Amygdala (tissue), 56 donors: ENCODE data around the gene PALLD.

Experiments
- DNase-seq, 56 donors: peaks; one replicate each; lab custom pipeline; 2025; lab: John Stamatoyannopoulos, UW

The PALLD gene

DNA sequence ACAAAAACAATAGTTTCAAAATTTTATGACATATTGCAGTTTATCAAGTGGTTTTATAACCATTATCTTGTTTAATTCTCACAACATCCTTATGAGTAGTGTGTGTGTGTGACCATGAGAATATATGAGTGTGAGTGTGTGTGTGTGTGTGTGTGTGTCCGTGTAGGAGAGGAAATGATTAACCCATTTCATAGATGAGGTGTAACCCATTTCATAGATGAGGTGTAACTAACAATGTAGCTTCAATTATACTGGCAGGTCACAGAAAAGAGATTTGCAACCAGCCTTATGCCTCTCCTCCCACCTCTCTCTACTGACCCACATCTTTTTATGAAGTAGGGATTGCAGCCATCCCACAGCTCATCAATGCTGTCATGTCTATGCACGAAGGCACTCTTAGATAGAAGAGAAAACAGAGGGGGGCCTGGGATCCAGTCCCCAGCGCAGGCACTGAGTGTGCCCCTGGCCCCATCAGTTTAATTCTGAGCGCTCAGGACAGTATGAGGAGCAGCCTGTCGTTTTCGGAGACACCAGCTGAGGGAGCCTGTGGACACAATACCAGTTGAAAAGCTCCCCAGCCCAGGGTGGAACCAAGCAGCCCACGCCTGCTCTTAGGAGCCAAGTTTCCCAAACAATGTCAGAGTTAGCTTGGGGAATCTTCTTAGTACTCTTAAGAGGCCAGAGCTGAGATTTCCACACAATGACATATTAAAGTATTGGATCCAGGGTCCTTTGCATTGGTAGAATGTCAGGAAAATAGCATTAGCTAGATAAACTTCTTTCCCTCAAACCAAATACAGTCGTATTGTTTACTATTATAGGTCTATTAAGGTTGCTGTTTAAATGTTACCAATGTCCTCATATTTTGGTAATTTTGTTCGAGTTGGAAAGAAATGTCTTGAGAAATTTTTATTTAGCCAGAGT lies 88.6 kb downstream of the PALLD start:
- peak in 27 of 56 donors; percentile 2 to 68 (median 14) for DNase-seq

DNA sequence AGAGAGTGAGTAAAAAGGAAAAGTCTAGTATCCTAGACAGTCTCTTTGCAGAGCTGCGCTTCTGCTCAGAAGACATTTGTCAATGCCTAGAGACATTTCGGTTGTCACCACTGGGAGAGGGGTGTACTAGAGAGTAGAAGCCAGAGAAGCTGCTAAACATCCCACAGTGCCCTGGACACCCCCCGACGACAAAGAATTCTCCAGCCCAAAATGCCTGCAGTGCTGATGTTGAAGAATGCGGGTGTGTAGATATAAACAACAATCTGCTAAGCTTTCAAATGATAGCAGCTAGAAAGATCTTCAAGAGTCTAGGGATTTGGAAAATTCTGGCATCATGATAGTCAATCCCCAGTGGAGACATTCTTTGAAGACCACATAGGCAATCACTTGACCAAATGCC lies 90.1 kb downstream of the PALLD start:
- no peak for DNase-seq

DNA sequence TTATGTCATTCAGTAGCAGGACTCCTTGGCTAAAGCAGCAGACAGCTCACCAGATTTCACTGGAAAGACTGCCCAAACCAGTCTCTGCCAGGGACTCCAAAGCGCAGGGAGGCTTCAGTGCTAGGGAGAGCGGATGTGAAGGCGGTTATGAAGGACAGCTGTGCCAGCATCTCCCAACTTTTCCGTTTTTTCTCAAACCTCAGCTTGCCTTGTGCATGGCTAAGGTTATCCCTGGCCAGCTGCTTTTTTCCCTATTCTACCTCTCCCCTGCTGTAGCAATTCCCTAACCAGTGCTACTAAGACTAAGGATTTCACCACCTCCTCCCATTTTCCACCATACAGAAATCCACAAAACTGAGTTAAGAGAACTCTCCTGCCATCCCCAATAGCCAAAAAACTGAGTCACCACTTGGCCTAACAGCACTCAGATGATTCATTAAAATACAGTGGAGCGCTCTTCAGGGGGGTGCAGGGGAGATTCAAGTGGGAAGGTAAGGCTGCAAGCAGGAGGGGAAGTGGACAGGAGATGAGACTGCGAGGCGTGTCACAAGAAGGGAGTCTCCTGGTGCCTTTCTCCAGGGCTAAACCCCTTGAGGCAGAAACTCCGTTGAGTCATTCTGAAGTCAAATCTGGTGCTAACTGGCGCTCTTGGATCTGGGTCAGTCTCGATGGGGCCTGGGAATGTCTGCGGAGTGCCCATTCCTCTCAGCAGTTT lies 90.7 kb downstream of the PALLD start:
- DNase-seq = peak in 1 of 56 donors; percentile 9

DNA sequence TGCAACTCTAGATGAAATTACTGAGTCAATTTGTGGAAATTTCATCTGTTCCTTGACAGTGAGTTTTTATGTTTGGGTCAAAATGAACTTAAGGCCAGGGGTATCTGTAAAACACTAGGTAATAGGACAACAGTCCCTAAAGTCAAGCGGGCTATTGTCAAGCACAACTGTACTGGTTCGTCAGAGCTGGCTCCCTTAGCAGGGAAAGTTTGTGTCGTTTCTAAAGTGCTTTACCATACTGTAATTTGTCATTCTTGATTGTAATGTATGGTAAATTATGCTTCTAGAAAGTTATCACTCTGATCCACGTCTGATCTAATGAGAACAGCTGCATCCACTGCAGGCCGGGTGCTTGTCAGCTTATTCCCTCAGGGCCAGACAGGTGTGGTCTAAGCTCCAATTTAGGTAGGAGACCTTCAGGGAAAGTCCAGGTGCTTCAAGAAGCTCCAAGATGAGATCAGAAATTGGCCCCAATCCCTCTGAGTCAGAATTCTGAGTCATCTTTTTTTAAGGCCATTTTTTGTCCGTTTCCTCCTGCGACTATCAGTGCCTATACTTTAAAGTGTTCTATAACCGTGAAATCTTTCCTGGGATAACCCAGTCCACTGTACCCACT lies 92.2 kb downstream of the PALLD start:
- DNase-seq = no peak

DNA sequence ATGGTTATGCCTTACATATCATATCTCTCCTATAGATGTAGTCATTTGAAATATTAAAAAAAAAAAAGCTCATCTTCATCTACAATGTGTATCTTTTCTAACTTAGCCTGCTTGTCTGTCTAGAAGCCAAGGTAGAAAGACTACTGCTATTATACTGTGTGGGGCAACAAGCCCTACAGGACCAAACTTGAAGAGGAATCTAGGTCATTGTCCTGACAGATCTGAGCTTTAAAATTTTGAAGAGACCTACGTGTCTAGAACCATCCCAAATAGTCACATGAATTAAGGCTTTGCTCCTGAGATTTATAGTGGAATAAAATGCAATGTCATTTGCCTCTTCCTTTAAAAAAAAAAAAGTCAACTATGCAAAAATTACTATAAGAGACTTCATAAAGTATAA lies 95.8 kb downstream of the PALLD start:
- no peak for DNase-seq

DNA sequence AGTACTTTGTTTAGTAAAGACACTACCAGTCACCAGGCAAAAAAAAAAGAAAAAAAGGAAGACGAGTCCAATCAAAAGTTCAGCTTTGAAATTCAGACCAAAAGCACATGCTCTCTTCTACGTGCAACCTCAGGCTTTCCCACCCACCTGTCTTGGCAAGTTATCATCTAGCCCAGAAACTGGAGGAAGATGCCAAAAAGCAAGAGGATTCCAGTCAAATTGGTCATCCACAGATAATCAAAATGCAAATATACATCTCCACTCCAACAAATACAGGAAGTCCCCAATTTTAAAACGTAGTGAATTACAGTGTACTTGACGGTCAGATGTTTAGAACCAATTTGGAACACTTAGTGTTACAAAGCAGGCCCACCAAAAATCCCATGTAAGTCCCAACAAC lies 96.5 kb downstream of the PALLD start:
- no peak for DNase-seq

DNA sequence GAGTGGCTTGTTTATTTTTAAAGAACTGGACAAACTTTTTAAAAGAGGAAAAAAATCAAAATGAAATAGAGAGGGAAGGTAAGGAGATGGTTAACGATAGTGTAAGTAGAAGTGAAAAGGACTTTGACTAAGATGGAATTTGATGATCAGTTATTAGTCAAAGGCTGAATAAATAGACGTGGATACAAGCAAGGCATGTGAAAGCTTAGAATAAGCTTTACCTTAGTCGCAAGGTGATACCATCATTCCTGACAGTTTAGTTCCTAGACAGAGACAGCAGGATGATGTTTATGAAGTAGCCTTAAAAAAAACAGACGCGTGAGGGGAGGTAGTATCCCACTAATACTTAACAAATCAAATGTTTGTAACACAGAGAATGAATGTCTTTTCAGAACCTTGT lies 97.3 kb downstream of the PALLD start:
- DNase-seq = no peak

DNA sequence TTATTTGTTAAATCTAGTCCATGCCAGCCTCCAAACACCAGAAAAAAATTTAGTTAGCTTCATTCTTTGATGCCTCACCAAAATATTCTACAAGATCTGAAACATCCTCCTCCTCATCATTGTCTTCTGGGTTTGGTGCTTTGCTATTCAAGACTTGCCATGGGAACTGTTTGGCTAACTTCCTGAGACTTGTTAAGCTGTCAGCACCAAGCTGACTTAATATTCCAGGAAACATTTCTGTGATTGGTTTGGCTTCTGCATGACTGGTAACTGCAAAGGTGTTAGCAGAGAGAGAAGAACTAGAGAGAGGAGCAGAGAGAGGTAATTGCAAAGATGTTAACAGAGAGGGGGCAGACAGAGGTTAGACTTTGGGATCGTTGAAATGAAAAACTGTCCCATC lies 101.3 kb downstream of the PALLD start:
- no peak for DNase-seq

DNA sequence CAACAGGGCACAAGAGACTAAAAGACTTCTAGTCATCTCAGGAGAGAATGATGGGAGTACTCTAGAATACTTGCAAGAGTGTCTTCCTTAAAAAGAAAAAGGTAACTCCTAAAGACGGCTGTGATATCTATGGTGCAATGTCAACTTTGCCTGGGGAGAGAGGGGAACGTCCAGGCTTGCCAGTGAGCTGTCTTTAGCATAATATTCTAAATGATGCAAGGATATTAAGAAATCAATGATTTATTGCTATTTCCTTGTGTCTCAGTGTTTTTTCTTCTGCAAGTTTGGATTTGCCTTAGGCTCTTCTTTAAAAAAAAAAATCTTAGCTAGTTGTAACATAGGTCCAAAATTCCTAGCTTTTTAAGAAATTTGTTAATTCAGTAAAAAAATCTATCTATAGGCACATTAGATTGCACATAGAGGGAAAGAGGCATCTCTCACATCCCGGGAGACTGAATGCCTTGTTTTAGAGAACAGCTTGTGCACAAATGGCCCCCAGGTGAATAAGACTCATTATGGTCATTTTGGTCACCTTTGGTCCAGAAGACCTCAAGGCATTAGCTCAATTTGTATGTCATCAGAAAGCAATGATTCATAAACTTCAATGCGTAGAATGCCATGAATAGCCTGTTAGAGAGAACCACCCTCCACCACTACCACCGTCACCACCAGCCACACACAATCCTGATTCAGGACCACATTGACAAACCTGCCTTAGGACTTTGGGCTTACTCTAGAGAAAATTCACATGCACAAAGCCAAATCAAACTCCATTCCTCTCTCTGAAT lies 104.1 kb downstream of the PALLD start:
- DNase-seq = no peak

DNA sequence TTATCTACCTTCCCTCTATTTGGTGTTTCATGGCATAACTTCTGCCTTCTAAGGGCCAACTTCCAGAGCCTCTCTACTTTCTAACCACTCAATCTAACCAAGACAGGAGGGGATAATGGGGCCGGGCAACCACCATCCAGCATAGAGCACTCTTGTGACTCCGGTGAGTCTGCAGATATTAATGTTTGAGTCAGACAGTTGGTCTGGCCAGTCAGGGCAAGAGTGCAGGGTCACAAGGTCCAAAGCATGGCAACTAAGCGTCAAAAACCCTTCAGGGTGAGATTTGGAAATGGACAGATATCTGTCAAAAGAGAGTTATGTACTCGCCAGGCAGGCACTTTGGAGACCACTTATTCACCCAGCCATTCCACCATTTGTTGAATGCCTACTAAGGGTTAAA lies 105.0 kb downstream of the PALLD start:
- DNase-seq = no peak

DNA sequence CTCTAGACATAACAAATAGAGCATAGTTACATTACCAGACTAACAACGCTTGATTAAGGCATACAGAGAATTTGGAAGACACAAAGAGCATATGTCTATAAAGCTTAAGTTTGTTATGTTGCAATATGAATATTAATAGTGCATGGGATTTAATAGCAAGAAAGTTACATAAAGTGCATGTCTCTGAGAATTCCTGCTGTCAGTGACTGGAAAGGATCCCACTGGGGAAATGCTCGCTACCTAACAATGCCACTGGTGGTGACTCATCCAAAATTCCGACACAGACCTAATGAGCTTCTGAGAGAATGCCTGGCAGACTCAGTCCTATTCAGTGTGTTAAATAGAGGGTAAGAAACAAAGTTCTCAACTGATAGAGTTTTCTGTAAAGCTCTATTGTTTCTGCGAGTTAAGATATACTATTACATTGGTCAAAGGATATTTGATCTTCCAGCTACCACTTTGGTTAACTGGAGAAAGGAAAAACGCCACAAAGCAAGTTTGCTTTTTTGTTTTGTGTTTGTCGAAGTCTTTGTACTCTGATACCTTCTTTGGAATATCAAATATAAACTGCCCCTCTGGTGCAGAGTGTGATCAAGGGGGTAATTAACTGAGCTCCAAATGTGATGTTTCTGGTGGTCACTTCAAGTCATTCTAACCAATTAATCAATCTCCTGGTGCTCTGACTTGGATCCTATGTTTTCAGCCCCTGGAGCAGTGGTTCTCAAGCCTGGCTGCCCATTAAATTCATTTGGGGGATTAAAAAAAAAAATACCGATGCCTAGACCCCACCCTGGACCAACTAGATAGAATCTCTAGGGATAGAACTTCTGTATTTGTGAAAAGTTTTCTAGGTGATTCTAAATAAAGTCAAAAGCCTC lies 107.9 kb downstream of the PALLD start:
- DNase-seq = peak in 9 of 56 donors; percentile 3 to 30 (median 7)

DNA sequence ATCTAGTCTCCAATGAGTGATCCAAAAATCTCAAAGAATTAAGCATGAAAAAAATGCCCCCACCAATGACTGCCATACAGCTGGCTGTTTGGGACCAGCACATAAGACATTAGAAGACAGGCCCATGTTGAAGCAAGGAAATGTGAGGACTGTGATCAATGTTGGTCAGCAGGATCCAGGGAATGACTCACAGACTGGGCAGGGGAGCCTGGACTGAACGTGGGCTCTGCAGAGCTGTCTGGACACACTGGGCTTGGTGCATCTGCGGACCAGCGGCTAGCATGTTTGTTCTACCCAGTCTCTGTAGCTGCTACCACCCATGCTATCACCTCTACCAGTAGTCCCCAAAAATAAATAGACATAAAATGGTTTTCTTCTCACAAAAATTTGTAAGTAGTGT lies 108.6 kb downstream of the PALLD start:
- DNase-seq = no peak

DNA sequence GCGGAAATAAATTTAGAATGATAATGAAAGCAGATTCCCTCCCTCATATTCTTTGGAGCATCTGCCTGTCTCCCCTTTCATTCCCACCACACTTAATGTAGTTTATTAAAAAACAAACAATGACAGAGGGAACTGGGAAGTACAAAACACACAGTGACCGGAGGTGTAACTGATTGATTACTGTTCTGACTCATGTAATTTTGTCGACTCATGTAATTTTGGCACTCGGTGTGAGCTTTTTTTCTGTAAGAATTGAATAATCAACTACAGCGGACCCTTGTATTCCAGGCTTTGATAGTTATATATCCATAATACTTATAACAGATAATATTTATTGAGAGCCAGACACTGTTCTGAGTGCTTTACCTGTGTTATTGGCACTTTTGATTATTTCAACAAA lies 110.4 kb downstream of the PALLD start:
- DNase-seq = no peak

DNA sequence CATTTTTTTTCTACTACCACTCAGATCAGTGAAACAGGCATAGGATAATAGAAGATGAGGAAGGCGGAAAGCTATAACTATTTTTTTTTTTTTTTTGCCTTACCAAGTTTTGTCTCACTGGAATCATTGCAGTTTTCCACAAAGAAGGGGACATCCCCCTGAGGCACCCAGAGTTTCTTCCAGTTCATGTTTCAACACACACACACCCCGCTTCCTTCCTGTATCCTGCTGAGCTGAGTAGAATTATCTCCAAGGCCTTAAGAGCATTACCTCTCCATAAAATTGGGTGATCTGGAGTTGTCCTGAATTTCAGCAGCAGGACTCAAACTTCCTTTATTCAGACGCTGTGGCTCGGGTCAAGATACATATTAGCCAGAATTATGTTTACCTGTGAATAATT lies 111.9 kb downstream of the PALLD start:
- no peak for DNase-seq

DNA sequence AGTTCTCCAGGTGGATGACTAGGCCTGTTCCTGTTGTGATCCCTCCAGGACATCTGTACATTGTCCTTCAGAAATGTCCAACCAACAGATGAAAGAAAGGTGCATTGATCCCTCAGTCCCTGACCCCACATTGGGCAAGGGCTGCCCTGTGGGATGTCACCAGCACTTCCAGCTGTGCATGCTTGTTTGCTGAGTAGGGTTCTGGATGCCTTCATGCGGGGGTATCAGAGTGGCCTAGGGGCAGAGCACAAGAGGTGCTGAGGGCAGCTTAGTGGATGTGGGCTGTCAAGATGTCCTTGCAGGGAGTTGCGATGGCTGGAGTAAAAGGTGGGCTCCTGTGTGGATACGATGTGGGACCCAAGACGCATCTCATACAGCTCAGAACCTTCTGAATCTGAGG lies 112.5 kb downstream of the PALLD start:
- DNase-seq = no peak

DNA sequence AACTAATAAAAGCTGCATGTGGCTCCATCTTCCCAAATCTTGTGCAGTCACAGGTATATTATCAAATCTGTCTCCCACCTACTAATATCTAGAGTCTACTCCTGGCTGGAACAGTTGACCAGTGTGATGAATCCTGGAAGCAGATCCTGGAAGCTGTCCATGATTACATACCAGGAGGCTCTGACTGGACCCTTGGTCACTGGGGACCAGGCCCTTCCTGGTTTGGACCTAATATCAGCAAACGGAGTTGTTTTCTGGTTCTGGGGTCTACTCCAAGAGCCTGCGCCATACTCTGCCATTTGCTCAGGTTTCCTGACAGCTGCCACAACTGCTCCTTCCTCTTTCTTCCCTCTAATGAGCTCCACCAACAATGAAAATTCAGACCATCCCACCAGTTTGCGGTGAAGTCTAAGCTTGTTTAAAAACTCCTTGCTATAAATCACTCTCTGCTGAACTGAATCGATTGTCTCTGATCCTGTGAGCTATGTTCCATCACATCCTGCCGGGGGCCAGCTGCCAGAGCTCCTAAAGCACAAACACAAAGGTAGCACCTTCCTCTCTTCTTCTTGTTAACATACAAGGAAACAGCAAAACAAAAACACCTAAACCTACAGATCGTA lies 114.2 kb downstream of the PALLD start:
- no peak for DNase-seq

DNA sequence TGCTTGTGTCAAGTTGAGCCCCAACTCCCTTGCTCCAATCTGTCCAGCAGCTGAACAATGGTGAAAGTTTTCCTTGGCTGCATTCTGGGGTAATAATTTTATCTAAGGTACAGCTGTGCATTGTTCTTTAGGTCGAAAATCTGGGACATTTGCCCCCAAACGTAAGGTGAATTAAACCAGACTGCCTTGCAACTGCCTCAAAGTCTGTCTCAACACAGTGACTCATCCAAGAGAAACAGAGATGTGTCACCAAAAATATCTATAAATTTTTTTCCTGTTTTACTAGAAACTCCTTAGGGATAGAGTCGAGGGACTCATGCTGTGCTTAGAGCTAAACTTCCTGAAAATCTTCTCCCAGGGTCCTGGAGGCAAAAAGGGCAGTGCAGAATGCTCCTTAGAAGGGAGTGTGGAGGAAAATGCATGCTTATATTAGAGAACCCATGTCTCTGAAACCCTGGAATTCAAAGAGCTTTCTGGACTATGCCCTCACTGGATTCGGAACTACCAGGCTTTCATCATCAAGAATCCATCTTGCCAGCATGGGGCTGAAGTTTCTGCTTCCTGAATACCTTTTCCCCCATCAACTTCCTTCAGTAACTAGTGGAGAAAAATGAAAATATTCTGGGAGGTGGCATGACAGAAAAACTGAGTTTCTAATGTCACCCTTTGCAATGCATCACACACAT lies 115.7 kb downstream of the PALLD start:
- no peak for DNase-seq

DNA sequence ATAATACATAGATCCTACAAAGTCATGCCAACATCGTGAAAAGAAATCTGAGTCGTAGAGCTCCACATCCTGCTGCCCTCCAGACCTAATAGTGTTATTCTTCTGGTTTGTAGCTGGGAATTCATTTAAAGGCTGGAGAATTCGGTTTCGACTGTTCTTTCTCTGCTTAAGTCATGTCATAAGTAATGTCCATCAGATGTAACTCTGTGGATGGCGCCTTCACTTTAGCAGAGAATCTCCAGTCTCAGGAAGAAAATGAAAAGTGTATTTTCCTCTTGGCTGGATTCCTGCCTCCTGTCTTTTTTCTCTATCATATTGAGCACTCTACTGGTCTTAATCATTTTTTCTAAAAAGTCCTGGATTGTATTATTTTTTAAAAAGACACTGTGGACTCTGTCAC lies 117.0 kb downstream of the PALLD start:
- DNase-seq = no peak
